SK-N-SH (cell line): ENCODE data around the gene ZNF677. TPM values are rescaled to one million over a fixed set of nuclear protein-coding genes. Genes with fewer than 3 reads are reported as not detected.

Experiments
- polyA plus RNA-seq, 3 experiments: library from polyadenylated mRNA; depleted of rRNA; stranded (reverse); fragments of >200 nt; gene quantifications; 2 replicates each; pipeline ENCODE4 v1.2.3, GENCODE V29; 2012

The ZNF677 gene
- polyA plus RNA-seq, 1 of the 3 experiments (the other 2 are of a cell fraction): 6.8 TPM

Other genes with a start within 250 kb of the ZNF677 start
- not detected in 2 replicates for gene ERVV-1, start 241.0 kb downstream of the ZNF677 start, polyA plus RNA-seq (2012; rRNA removed)
- not detected in 2 replicates for gene ERVV-2, start 210.1 kb downstream of the ZNF677 start, polyA plus RNA-seq (2012; rRNA removed)
- gene ZNF160, start 151.5 kb downstream of the ZNF677 start, polyA plus RNA-seq (2012; rRNA removed): 10.1 and 12.3 TPM in 2 replicates
- gene ZNF415, start 122.0 kb downstream of the ZNF677 start, polyA plus RNA-seq (2012; rRNA removed): 1.6 and 1.9 TPM in 2 replicates
- gene ZNF347, start 95.8 kb downstream of the ZNF677 start, polyA plus RNA-seq (2012; rRNA removed): 2.2 and 2.6 TPM in 2 replicates
- 3.2 and 6.0 TPM in 2 replicates for gene ZNF665, start 61.5 kb downstream of the ZNF677 start, polyA plus RNA-seq (2012; rRNA removed)
- gene VN1R2, start 3.4 kb upstream of the ZNF677 start, polyA plus RNA-seq (2012; rRNA removed): not detected in 2 replicates
- not detected in 2 replicates for gene VN1R4, start 12.8 kb upstream of the ZNF677 start, polyA plus RNA-seq (2012; rRNA removed)
- gene ZNF845, start 78.9 kb upstream of the ZNF677 start, polyA plus RNA-seq (2012; rRNA removed): 0.77 and 0.94 TPM in 2 replicates
- 2.5 and 3.9 TPM in 2 replicates for gene ZNF525, start 110.8 kb upstream of the ZNF677 start, polyA plus RNA-seq (2012; rRNA removed)
- 2.3 and 3.5 TPM in 2 replicates for gene ZNF765, start 140.3 kb upstream of the ZNF677 start, polyA plus RNA-seq (2012; rRNA removed)
- gene ZNF761, start 177.1 kb upstream of the ZNF677 start, polyA plus RNA-seq (2012; rRNA removed): 5.9 and 8.5 TPM in 2 replicates
- gene ZNF813, start 212.9 kb upstream of the ZNF677 start, polyA plus RNA-seq (2012; rRNA removed): 0.44 and 0.78 TPM in 2 replicates